ENCODE data around the gene CCL18. TPM values are rescaled to one million over a fixed set of nuclear protein-coding genes. Genes with fewer than 3 reads are reported as not detected.

Gene CCL18
- total RNA-seq: not detected

GRCh38 chr17:36063786-36064541 lies at the start of gene CCL18:
Gene CCL18, plus strand, starts transcription at chr17:36064272. Its CDS starts 71 bp downstream, at chr17:36064343.

GRCh38 chr17:36017799-36018198 lies 46.3 kb upstream of the CCL18 start, which contains the start of gene CCL23:
Gene CCL23, minus strand, starts transcription at chr17:36017972. Its CDS starts 75 bp downstream, at chr17:36017897.

GRCh38 chr17:36089888-36090836 lies 26.1 kb downstream of the CCL18 start, which contains the start of gene CCL3:
Gene CCL3, minus strand, starts transcription at chr17:36090143. Its CDS starts 85 bp downstream, at chr17:36090058.

GRCh38 chr17:36103401-36103975 lies 39.4 kb downstream of the CCL18 start, which contains the start of gene CCL4:
Gene CCL4, plus strand, starts transcription at chr17:36103827. Its CDS starts 79 bp downstream, at chr17:36103906.

Small RNA genes lying within 50 kb of the gene (small RNA-seq; reads per million reads assigned to genes)
- not detected for gene RN7SL301P

Other genes with a start within 250 kb of the CCL18 start
- gene HEATR9, start 195.4 kb upstream of the CCL18 start, total RNA-seq: not detected
- gene CCL5, start 183.9 kb upstream of the CCL18 start, total RNA-seq: not detected
- 3.0 TPM for gene RDM1, start 133.5 kb upstream of the CCL18 start, total RNA-seq
- not detected for gene LYZL6, start 120.6 kb upstream of the CCL18 start, total RNA-seq
- not detected for gene CCL16, start 82.8 kb upstream of the CCL18 start, total RNA-seq
- not detected for gene CCL14, start 77.5 kb upstream of the CCL18 start, total RNA-seq
- not detected for gene CCL15, start 62.7 kb upstream of the CCL18 start, total RNA-seq
- gene CCL23, start 46.3 kb upstream of the CCL18 start, total RNA-seq: not detected
- gene CCL3, start 25.9 kb downstream of the CCL18 start, total RNA-seq: 1.6 TPM
- gene CCL4, start 39.6 kb downstream of the CCL18 start, total RNA-seq: 2.5 TPM
- gene TBC1D3B, start 112.4 kb downstream of the CCL18 start, total RNA-seq: 0.69 TPM
- 1.4 TPM for gene CCL3L1, start 132.5 kb downstream of the CCL18 start, total RNA-seq
- 0.46 TPM for gene CCL4L2, start 146.8 kb downstream of the CCL18 start, total RNA-seq
- gene TBC1D3I, start 200.3 kb downstream of the CCL18 start, total RNA-seq: not detected